ENCODE results near the gene SPOCK3.
"Not testable (repeated sequence)": the region's sequence is repeated elsewhere in the genome, so short reads cannot be mapped to it uniquely, and the experiment has no call there.

Gene SPOCK3

GRCh38 chr4:166823126-166823525 lies 411.2 kb downstream of the SPOCK3 start:
- no peak for DNase-seq (ENCODE audit: low read depth)

DNA sequence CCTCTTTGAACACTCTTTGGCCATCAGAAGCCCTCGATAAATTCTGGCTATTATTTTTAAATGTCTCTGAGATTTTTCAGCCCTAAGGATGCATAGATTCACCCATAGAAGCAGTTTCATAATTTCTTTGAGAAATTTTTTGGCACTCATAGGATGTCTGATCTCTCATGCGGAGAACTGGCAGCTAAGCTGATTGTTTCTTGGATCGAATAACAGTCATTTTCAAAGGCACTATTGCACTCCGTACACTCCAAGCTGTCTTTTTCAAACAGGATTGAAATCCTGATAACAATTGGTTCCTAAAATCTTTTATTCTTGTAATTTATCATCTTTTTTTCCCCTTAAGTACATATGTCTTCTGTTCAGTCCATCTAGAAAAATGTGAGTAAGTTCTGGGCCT lies 411.9 kb downstream of the SPOCK3 start:
- no peak for DNase-seq (ENCODE audit: low read depth)

GRCh38 chr4:166816890-166817289 lies 417.4 kb downstream of the SPOCK3 start:
- DNase-seq (ENCODE audit: low read depth) = no peak

DNA sequence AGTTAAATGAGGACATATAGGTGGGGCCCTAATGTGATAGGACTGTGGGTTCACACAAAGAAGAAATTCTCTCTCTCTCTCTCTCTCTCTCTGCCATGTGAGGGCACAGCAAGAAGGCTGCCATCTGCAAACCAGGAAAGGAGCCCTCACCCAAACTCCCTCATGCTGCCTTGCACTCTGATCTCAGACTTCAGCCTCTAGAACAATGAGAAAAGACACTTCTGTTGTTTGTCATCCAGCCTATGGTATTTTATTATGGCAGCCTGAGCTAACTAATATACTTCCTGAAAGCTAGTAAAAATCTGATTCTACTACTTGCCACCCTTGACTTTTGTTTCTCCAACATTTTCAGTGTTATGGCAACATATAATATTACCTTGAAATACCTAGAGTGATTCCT lies 425.9 kb downstream of the SPOCK3 start:
- no peak for DNase-seq (ENCODE audit: low read depth)

DNA sequence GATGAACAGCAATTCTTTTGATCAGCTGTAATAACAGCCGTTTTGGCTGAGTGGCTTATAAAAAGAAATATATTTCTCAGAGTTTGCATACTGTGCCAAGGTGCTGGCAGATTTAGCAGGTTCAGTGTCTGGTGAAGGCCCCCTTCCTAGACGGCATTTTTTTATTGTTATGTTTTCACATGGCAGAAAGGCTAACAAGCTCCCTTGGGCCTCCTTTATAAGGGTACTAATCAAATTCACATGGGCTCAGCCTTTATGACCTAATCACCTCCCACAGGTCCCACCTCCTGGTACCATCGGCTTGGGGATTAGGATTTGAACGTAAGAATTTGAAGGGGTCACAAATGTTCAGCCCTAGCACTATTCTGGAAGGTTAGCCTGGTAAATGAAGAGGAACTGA lies 431.9 kb downstream of the SPOCK3 start:
- DNase-seq (ENCODE audit: low read depth) = no peak

DNA sequence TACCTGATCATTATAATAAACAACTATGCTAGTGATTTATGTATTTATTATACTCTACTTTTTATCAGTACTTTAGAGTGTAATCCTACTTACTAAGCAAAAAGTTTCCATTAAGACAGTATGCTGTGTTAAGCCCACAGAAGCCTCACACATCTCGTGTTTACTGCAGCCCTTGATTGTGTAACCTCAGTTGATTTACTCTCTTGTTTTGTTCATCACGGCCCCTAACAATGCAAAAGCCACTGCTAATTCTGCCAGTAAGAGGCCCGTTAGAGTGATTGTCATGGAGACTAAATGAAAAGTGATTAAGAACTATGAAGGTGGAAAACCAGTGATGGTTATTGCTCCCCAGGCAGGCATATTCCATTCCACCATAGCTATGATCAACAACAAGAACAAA lies 436.2 kb downstream of the SPOCK3 start:
- no peak for DNase-seq (ENCODE audit: low read depth)

DNA sequence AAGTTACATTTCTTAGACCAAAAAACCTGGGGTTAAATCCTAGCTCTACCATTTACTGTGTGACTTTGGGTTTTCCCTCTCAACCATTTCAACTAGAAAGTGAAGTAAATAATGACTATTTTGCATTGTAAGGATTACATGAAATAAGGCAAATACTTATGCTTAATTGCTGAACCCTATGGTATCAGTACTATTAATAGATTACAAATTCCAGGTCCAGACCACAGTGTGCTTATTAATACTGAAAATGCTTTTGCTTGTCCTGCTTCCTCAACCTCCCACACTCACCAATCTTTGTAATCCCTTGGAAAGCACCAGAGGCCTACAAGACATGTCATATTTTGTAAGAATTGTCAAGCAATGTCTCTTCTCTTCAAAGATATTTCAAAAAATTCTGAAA lies 456.5 kb downstream of the SPOCK3 start:
- no peak for DNase-seq (ENCODE audit: low read depth)

DNA sequence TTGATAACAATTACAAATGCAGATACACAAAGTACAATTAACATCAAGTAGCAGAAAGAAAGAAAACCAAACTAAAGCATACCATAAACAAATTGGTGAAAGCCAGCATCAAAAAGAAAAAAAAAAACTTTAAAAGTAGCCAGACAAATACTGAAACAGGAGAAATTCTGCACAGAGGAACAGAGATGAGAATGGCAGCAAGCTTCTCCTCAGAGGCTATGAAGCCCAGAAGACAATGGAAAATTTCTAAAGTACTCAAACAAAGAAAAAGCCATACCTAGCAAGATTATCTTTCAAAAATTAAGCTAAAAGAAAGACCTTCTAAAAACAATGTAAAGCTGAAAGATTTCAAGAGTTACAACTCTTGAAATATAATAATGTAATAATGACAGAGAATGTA lies 471.3 kb downstream of the SPOCK3 start:
- no peak for DNase-seq (ENCODE audit: low read depth)

- DNase-seq (ENCODE audit: low read depth) = no peak
Measured at GRCh38 chr4:166741742-166742141, 492.6 kb downstream of the SPOCK3 start.

- DNase-seq (ENCODE audit: low read depth) = not testable (repeated sequence)
Measured at GRCh38 chr4:166739215-166739614, 495.1 kb downstream of the SPOCK3 start.

- no peak for DNase-seq (ENCODE audit: low read depth)
Measured at GRCh38 chr4:166737430-166737829, 496.9 kb downstream of the SPOCK3 start.

DNA sequence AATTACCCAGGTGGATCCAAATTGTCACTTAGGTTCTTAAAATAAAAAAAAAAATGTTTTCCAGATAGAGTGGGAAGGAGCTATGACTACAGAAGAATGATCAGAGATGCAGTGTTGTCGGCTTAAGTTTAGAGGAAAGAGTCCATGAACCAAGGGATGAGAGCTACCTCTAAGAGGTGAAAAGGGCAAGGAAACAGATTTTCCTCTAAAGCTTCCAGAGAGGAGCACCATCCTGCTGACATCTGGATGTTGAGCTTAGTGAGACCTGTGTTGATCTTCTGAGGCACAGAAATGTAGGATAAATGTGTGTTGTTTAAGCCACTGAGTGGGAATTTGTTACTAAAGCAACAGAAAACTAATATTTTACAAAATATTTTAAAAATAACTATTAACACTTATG lies 498.7 kb downstream of the SPOCK3 start:
- DNase-seq (ENCODE audit: low read depth) = no peak

DNA sequence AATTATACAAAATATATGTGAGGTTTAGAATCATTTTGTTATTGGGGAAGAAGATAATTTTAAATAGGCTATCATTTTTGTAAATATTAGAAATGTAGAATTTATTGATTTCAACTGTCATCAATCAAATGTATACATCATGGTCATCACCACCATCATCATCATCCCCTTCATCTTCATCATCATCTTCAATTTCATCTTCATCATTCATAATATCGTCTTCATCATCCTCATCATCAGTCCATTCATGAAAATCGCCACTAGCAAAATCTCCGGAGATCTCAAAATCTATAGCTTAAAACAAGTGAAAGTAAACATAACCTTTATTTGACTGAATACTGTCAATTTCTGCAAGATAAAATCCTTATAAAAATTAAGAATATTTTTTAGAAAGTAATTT lies 499.5 kb downstream of the SPOCK3 start:
- DNase-seq (ENCODE audit: low read depth) = no peak

- DNase-seq (ENCODE audit: low read depth) = no peak
Measured at GRCh38 chr4:166733686-166734085, 500.6 kb downstream of the SPOCK3 start.

- DNase-seq (ENCODE audit: low read depth) = no peak
Measured at GRCh38 chr4:166726832-166727231, 507.5 kb downstream of the SPOCK3 start.

GRCh38 chr4:166724369-166724768 lies 509.9 kb downstream of the SPOCK3 start:
- no peak for DNase-seq (ENCODE audit: low read depth)

DNA sequence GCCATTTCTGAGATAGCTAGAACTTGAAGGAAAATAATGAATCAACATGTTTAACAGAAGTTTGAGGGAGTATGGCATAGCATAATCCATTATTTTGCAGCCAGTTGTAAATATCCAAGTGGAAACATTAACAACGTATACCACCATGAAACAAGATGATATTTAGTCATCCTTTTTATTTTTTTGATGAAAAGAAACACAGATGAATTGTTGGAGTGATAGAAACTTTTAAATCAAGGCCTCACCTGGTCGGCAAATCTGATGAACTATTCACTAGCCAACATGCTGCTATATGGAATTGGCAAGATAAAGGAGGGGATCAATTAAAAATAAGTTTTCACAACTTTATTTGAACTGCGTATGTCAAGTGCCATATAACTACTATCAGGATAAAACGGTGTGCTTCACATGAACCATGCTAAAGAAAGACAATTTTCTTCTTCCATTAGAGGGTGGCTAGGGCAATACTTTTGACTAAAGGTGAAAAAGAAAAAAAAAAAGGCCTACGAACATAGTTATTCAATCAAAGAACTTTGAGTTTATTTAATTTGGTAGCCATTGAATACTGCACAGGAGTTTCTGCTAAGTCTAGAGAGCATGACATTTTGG lies 510.7 kb downstream of the SPOCK3 start:
- DNase-seq (ENCODE audit: low read depth) = no peak

DNA sequence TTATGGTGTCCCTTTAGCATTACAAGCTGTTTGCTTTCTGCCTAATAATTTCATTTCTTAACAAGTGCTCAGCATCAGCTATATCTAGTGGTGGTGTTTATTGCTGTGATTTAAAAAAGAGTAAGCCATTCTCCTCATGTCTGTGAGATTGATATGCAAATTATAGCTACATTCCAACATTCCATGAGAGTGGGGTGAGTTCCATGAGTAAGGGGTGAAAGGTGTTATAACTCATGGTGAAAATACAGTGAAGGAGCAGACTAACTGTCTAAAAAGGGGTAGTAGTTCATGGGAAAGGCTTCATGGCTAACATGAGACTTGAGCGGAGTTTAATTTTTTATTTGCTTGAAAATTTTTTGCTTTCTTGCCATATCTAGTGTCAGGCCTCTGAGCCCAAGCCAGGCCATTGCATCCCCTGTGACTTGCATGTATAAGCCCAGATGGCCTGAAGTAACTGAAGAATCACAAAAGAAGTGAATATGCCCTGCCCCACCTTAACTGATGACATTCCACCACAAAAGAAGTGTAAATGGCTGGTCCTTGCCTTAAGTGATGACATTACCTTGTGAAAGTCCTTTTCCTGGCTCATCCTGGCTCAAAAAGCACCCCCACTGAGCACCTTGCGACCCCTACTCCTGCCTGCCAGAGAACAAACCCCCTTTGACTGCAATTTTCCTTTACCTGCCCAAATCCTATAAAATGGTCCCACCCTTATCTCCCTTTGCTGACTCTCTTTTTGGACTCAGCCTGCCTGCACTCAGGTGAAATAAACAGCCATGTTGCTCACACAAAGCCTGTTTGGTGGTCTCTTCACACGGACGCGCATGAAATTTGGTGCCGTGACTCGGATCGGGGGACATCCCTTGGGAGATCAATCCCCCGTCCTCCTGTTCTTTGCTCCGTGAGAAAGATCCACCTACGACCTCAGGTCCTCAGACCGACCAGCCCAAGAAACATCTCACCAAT lies 518.3 kb downstream of the SPOCK3 start:
- DNase-seq (ENCODE audit: low read depth) = not testable (repeated sequence)

DNA sequence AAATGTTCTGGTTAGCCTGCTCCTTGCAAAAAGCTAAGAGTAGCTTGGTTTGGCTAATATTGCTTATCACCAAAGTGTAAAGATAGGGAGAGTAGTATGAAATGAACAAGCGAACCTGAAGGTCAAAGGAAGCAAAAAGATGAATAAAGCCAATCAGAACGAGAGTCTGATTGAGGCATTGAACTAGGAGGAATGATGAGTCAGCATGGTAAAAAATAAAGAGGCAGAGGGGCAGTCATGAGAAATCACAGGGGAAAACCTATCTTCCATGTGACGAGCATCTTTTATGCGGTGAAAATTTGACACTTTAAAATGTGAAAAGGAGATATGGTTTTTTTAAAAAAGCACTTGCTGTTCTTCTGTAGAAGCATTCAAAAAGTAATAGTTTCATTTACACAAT lies 533.7 kb downstream of the SPOCK3 start:
- no peak for DNase-seq (ENCODE audit: low read depth)

GRCh38 chr4:166688835-166689234 lies 545.5 kb downstream of the SPOCK3 start:
- DNase-seq (ENCODE audit: low read depth) = no peak

- no peak for DNase-seq (ENCODE audit: low read depth)
Measured at GRCh38 chr4:166687828-166688227, 546.5 kb downstream of the SPOCK3 start.
